ENCODE measurements around the gene CTPS1. TPM values are rescaled to one million over a fixed set of nuclear protein-coding genes. Genes with fewer than 3 reads are reported as not detected.

Gene CTPS1
- total and polyA plus RNA-seq, 2 of the 13 experiments (the other 11 are each of a cell fraction or from before 2014, with no cell fraction given), result 9.6 to 42.8 TPM

DNA sequence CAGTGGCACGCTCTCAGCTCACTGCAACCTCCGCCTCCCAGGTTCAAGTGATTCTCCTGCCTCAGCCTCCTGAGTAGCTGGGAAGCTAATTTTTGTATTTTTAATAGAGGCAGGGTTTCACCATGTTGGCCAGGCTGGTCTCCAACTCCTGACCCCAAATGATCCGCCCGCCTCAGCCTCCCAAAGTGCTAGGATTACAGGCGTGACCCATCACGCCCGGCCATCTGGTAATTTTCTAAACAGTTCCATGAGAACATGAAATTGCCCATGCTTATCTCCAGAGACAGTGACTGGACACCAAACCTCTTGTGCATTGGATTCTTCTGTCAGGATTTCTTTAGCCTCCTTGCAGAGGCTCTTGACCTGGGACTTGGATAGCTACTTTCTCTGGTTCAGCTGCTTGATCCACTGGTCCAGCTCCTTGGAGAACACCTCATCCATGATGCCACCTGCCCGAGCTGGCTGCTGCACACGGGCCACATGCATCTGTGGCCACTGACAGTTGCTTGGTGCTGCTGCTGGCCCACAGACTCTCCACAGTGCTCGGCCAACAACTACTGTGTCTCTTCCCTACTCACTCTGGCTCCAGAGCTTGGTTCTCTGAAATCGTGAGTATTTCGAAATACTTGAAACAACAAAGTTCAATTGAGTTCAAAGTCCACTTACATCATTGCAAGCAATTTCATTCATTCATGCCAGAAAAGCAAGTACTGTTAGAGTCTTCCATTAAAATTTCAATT is 40.0 kb upstream of the CTPS1 start (continued):
- TF ChIP-seq ISX (CRISPR knock-in tag; conservative IDR thresholded peaks at IDR 0.05), result no peak
- TF ChIP-seq, protein P1, sequence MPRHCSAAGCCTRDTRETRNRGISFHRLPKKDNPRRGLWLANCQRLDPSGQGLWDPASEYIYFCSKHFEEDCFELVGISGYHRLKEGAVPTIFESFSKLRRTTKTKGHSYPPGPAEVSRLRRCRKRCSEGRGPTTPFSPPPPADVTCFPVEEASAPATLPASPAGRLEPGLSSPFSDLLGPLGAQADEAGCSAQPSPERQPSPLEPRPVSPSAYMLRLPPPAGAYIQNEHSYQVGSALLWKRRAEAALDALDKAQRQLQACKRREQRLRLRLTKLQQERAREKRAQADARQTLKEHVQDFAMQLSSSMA (CRISPR knock-in tag; IDR thresholded peaks at IDR 0.05), result no peak
- TF ChIP-seq, protein P2, sequence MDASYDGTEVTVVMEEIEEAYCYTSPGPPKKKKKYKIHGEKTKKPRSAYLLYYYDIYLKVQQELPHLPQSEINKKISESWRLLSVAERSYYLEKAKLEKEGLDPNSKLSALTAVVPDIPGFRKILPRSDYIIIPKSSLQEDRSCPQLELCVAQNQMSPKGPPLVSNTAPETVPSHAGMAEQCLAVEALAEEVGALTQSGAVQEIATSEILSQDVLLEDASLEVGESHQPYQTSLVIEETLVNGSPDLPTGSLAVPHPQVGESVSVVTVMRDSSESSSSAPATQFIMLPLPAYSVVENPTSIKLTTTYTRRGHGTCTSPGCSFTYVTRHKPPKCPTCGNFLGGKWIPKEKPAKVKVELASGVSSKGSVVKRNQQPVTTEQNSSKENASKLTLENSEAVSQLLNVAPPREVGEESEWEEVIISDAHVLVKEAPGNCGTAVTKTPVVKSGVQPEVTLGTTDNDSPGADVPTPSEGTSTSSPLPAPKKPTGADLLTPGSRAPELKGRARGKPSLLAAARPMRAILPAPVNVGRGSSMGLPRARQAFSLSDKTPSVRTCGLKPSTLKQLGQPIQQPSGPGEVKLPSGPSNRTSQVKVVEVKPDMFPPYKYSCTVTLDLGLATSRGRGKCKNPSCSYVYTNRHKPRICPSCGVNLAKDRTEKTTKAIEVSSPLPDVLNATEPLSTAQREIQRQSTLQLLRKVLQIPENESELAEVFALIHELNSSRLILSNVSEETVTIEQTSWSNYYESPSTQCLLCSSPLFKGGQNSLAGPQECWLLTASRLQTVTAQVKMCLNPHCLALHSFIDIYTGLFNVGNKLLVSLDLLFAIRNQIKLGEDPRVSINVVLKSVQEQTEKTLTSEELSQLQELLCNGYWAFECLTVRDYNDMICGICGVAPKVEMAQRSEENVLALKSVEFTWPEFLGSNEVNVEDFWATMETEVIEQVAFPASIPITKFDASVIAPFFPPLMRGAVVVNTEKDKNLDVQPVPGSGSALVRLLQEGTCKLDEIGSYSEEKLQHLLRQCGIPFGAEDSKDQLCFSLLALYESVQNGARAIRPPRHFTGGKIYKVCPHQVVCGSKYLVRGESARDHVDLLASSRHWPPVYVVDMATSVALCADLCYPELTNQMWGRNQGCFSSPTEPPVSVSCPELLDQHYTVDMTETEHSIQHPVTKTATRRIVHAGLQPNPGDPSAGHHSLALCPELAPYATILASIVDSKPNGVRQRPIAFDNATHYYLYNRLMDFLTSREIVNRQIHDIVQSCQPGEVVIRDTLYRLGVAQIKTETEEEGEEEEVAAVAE (CRISPR knock-in tag; IDR thresholded peaks at IDR 0.05; ENCODE audit: borderline replicate concordance), result peak; percentile 53; the same call in 1 of the 2 replicates
- TF ChIP-seq ZNF614 (CRISPR knock-in tag; IDR thresholded peaks at IDR 0.05; ENCODE audit: borderline replicate concordance), result peak; percentile 89
- peak; percentile 57 for TF ChIP-seq ZFY (CRISPR knock-in tag; IDR thresholded peaks at IDR 0.05)
- TF ChIP-seq SALL1 (CRISPR knock-in tag; IDR thresholded peaks at IDR 0.05), result peak; percentile 95
- TF ChIP-seq, protein P3, sequence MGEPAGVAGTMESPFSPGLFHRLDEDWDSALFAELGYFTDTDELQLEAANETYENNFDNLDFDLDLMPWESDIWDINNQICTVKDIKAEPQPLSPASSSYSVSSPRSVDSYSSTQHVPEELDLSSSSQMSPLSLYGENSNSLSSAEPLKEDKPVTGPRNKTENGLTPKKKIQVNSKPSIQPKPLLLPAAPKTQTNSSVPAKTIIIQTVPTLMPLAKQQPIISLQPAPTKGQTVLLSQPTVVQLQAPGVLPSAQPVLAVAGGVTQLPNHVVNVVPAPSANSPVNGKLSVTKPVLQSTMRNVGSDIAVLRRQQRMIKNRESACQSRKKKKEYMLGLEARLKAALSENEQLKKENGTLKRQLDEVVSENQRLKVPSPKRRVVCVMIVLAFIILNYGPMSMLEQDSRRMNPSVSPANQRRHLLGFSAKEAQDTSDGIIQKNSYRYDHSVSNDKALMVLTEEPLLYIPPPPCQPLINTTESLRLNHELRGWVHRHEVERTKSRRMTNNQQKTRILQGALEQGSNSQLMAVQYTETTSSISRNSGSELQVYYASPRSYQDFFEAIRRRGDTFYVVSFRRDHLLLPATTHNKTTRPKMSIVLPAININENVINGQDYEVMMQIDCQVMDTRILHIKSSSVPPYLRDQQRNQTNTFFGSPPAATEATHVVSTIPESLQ (CRISPR knock-in tag; conservative IDR thresholded peaks at IDR 0.05), result no peak
- TF ChIP-seq, protein P4, sequence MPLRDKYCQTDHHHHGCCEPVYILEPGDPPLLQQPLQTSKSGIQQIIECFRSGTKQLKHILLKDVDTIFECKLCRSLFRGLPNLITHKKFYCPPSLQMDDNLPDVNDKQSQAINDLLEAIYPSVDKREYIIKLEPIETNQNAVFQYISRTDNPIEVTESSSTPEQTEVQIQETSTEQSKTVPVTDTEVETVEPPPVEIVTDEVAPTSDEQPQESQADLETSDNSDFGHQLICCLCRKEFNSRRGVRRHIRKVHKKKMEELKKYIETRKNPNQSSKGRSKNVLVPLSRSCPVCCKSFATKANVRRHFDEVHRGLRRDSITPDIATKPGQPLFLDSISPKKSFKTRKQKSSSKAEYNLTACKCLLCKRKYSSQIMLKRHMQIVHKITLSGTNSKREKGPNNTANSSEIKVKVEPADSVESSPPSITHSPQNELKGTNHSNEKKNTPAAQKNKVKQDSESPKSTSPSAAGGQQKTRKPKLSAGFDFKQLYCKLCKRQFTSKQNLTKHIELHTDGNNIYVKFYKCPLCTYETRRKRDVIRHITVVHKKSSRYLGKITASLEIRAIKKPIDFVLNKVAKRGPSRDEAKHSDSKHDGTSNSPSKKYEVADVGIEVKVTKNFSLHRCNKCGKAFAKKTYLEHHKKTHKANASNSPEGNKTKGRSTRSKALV (CRISPR knock-in tag; IDR thresholded peaks at IDR 0.05), result peak; percentile 50; the same call in 1 of the 2 replicates
- TF ChIP-seq ZNF263 (CRISPR knock-in tag; IDR thresholded peaks at IDR 0.05), result 0 out of 2 replicates have a peak, but pooled peaks have one; percentile 35
- no peak for TF ChIP-seq ATF7 (IDR thresholded peaks at IDR 0.05)
- peak; percentile 34; the same call in 1 of the 2 replicates for TF ChIP-seq ATF7 (CRISPR knock-in tag; IDR thresholded peaks at IDR 0.05)
- TF ChIP-seq FOSL2 (CRISPR knock-in tag; IDR thresholded peaks at IDR 0.05), result peak; percentile 63
- peak; percentile 34; the same call in 1 of the 2 replicates for TF ChIP-seq SRY (CRISPR knock-in tag; IDR thresholded peaks at IDR 0.05)
- no peak for TF ChIP-seq IKZF4 (CRISPR knock-in tag; IDR thresholded peaks at IDR 0.05; ENCODE audit: borderline replicate concordance, low read depth, not compliant biosample characterization)
- peak; percentile 91 for TF ChIP-seq RXRB (CRISPR knock-in tag; IDR thresholded peaks at IDR 0.05; ENCODE audit: borderline replicate concordance)
- TF ChIP-seq, protein P5, sequence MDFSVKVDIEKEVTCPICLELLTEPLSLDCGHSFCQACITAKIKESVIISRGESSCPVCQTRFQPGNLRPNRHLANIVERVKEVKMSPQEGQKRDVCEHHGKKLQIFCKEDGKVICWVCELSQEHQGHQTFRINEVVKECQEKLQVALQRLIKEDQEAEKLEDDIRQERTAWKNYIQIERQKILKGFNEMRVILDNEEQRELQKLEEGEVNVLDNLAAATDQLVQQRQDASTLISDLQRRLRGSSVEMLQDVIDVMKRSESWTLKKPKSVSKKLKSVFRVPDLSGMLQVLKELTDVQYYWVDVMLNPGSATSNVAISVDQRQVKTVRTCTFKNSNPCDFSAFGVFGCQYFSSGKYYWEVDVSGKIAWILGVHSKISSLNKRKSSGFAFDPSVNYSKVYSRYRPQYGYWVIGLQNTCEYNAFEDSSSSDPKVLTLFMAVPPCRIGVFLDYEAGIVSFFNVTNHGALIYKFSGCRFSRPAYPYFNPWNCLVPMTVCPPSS (IDR thresholded peaks at IDR 0.05), result no peak
- TF ChIP-seq, protein P6, sequence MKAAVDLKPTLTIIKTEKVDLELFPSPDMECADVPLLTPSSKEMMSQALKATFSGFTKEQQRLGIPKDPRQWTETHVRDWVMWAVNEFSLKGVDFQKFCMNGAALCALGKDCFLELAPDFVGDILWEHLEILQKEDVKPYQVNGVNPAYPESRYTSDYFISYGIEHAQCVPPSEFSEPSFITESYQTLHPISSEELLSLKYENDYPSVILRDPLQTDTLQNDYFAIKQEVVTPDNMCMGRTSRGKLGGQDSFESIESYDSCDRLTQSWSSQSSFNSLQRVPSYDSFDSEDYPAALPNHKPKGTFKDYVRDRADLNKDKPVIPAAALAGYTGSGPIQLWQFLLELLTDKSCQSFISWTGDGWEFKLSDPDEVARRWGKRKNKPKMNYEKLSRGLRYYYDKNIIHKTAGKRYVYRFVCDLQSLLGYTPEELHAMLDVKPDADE (CRISPR knock-in tag; IDR thresholded peaks at IDR 0.05), result no peak
